ENCODE measurements around the gene MCTP1.

DNA sequence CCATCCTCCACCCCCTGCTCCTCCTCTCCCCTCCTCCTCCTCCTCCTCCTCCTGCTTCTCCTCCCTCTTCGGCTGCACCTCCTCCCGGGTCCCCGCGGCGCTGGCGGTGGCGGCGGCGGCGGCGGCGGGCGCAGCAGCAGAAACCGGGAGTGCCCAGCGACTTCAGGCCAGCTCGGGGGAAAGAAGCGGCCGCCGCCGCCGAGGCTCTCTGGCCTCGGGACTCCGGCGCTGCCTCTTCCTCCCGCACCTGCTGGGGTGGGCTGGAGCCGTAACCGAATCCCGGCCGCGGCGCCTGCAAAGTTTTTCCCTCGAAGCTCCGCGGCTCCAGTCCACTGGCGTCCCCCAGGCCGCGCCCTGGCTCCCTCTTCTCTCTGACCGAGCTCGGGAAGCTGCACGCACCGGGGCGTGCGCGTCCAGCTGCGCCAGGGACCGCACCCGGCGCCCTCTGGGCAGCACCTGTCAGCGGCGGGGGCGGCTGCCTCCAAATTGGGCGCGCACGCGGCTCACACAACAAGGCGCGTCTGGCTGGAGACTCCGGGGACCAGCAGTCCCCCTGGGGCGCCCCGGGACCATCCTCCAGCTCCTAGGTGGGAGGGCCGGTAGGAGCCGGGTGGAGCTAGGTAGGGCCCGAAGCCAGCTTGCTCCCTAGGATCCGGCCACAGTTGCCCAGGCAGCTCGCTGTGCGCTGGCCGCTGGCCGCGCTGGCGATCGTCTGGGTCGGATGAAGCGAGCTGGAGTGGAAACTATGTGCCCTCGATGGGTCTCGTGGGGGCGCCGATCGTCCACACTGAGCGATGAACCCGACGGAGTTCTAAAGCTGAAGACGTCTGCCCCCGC is at the start of gene MCTP1:
- no peak for TF ChIP-seq CTCF (IDR thresholded peaks at IDR 0.05; ENCODE audit: low read depth, low read length)
- TF ChIP-seq EZH2phosphoT487 (IDR thresholded peaks at IDR 0.05; ENCODE audit: low read depth): no peak

Data from OCI-LY3 (cell line).